HCT116 (cell line): ENCODE measurements around the gene CADPS. TPM values are rescaled to one million over a fixed set of nuclear protein-coding genes. Genes with fewer than 3 reads are reported as not detected.

Source experiments
- ATAC-seq: fragments of 200-7000 bp; cut with Tn5 transposase; 2 replicates; pipeline ENCODE4 v1.9.1; 2020; ENCODE audit warnings: mild to moderate bottlenecking, moderate library complexity
- BruUV-seq: library from RNA; stranded (reverse); fragments of 400-500 nt; replicated peaks from 2 replicates; lab custom pipeline; 2021; lab: Mats Ljungman, UMichigan
- CTCF ChIA-PET: fragments of 300-600 bp; sonication (Branson Sonifier 250); formaldehyde crosslinking; loops from one replicate; lab custom pipeline; 2021; ENCODE audit warnings: antibody characterized with exemption; lab: Charles Lee
- POLR2A ChIA-PET: fragments of 300-600, 350-600 bp; sonication (Branson Sonifier 250); formaldehyde crosslinking; loops from one replicate; lab custom pipeline; 2021; ENCODE audit warnings: antibody characterized with exemption; lab: Charles Lee
- RAD21 ChIA-PET, 2 experiments: fragments of 300-600 bp; sonication (Branson Sonifier 250); formaldehyde crosslinking; loops; one replicate each; lab custom pipeline; 2023; ENCODE audit warnings: low total read pairs in 2 of 2; ENCODE audit not compliant: uncharacterized antibody in 2 of 2, unreplicated experiment in 2 of 2, low non-redundant PET in 1 of 2; lab: Charles Lee
- DNase-seq: peaks from one replicate; pipeline ENCODE4 v3.0.0-alpha.2; 2010; ENCODE audit warnings: low read depth, low spot score
- H2AFZ ChIP-seq: fragments of 200-600 bp; shearing (Covaris generic), sonication (generic); 2 replicates; pipeline ENCODE4 v1.6.1; 2017; ENCODE audit warnings: low read depth, mixed run types, mixed read lengths, antibody characterized with exemption, low read length; ENCODE audit not compliant: poor library complexity, severe bottlenecking
- H3K27ac ChIP-seq: 2 replicates; pipeline ENCODE4 v1.5.1; 2012; ENCODE audit warnings: low read depth, low read length
- H3K27me3 ChIP-seq: fragments of 200-600 bp; sonication (generic); 2 replicates; pipeline ENCODE4 v1.6.1; 2016; ENCODE audit warnings: mixed run types, low read length, mixed read lengths; ENCODE audit not compliant: insufficient read depth
- H3K36me3 ChIP-seq, 2 experiments: fragments of 200-500 bp in 1 of 2; fragments of 200-600 bp in 1 of 2; sonication (Bioruptor generic) in 1 of 2; sonication (generic) in 1 of 2; 2 replicates each; pipeline versions ENCODE4 v1.5.1 to v1.6.1; 2014 to 2016; ENCODE audit warnings: low read length in 2 of 2, inconsistent platforms in 1 of 2, mixed read lengths in 1 of 2, mixed run types in 1 of 2; ENCODE audit not compliant: insufficient read depth in 2 of 2, control insufficient read depth in 1 of 2
- H3K4me1 ChIP-seq, 2 experiments: fragments of 200-600 bp in 1 of 2; sonication (generic) in 1 of 2; 2 replicates each; pipeline versions ENCODE4 v1.5.1 to v1.6.1; 2012 to 2017; ENCODE audit warnings: low read length in 2 of 2, inconsistent platforms in 1 of 2, mild to moderate bottlenecking in 1 of 2, mixed read lengths in 1 of 2, mixed run types in 1 of 2, moderate library complexity in 1 of 2; ENCODE audit not compliant: insufficient read depth in 2 of 2, control insufficient read depth in 1 of 2
- H3K4me2 ChIP-seq: fragments of 200-600 bp; sonication (generic); 2 replicates; pipeline ENCODE4 v1.6.1; 2017; ENCODE audit warnings: mixed run types, low read length, mixed read lengths
- H3K4me3 ChIP-seq, 2 experiments: fragments of 200-600 bp in 1 of 2; sonication (generic) in 1 of 2; replicated peaks in 1 of 2; 2 replicates each; pipeline ENCODE4 v1.5.1; 2011 to 2016; ENCODE audit warnings: low read length in 2 of 2, control low read depth in 1 of 2, low read depth in 1 of 2, mild to moderate bottlenecking in 1 of 2, mixed read lengths in 1 of 2, mixed run types in 1 of 2
- H3K79me2 ChIP-seq: fragments of 200-600 bp; sonication (generic); 2 replicates; pipeline ENCODE4 v1.6.1; 2017; ENCODE audit warnings: mild to moderate bottlenecking, mixed run types, low read length, moderate library complexity, mixed read lengths; ENCODE audit not compliant: insufficient read depth
- H3K9ac ChIP-seq: fragments of 200-600 bp; sonication (generic); 2 replicates; pipeline ENCODE4 v1.6.1; 2016; ENCODE audit warnings: low read length, mixed read lengths
- H3K9me2 ChIP-seq: fragments of 200-600 bp; sonication (generic), shearing (Covaris generic); 2 replicates; pipeline ENCODE4 v1.6.1; 2017; ENCODE audit warnings: mixed run types, mild to moderate bottlenecking, moderate library complexity; ENCODE audit not compliant: insufficient read depth
- H3K9me3 ChIP-seq, 2 experiments: fragments of 200-500 bp in 1 of 2; fragments of 200-600 bp in 1 of 2; sonication (Bioruptor generic) in 1 of 2; sonication (generic) in 1 of 2; 2 replicates each; pipeline ENCODE4 v1.6.1; 2014 to 2017; ENCODE audit warnings: low read length in 2 of 2, mixed read lengths in 2 of 2, inconsistent platforms in 1 of 2, low read depth in 1 of 2, mild to moderate bottlenecking in 1 of 2, mixed run types in 1 of 2, moderate library complexity in 1 of 2; ENCODE audit not compliant: control insufficient read depth in 1 of 2, insufficient read depth in 1 of 2
- H4K20me1 ChIP-seq: fragments of 200-600 bp; sonication (generic), shearing (Covaris generic); 2 replicates; pipeline ENCODE4 v1.6.1; 2017; ENCODE audit warnings: mixed run types, mild to moderate bottlenecking, moderate library complexity; ENCODE audit not compliant: insufficient read depth
- CTCF ChIP-seq, 3 experiments: fragments of 200-600 bp in 1 of 3; sonication (generic) in 1 of 3; IDR thresholded peaks in 2 of 3; conservative IDR thresholded peaks in 1 of 3; 2 replicates each; pipeline ENCODE4 v1.5.1; 2012 to 2017; ENCODE audit warnings: low read depth in 2 of 3, low read length in 2 of 3, antibody characterized with exemption in 1 of 3, borderline replicate concordance in 1 of 3, control low read depth in 1 of 3, mild to moderate bottlenecking in 1 of 3, mixed read lengths in 1 of 3, mixed run types in 1 of 3, moderate library complexity in 1 of 3; ENCODE audit not compliant: insufficient read depth in 1 of 3
- FOSL1 ChIP-seq: IDR thresholded peaks from 2 replicates; pipeline ENCODE4 v1.6.1; 2012; ENCODE audit warnings: low read depth
- JUND ChIP-seq: IDR thresholded peaks from 2 replicates; pipeline ENCODE4 v1.6.1; 2012
- MAX ChIP-seq: IDR thresholded peaks from 2 replicates; pipeline ENCODE4 v1.6.1; 2012
- POLR2A ChIP-seq: IDR thresholded peaks from 2 replicates; pipeline ENCODE4 v1.7.0; 2011; ENCODE audit warnings: borderline replicate concordance; ENCODE audit not compliant: insufficient read depth, insufficient read length; ENCODE audit errors: extremely low read depth
- RAD21 ChIP-seq: IDR thresholded peaks from 2 replicates; pipeline ENCODE4 v1.6.1; 2012; ENCODE audit warnings: low read depth, mild to moderate bottlenecking
- TCF7L2 ChIP-seq: IDR thresholded peaks from 2 replicates; pipeline ENCODE4 v1.7.0; 2011; ENCODE audit warnings: borderline replicate concordance, inconsistent platforms; ENCODE audit not compliant: insufficient read depth, insufficient read length; ENCODE audit errors: extremely low read depth
- YY1 ChIP-seq: IDR thresholded peaks from 2 replicates; pipeline ENCODE4 v1.6.1; 2011; ENCODE audit warnings: low read length, low read depth, moderate library complexity, mild to moderate bottlenecking; ENCODE audit not compliant: insufficient replicate concordance; ENCODE audit errors: extremely low read depth
- ZNF274 ChIP-seq: fragments of 200-500 bp; sonication (Bioruptor generic); IDR thresholded peaks from 2 replicates; pipeline ENCODE4 v1.6.1; 2014; ENCODE audit warnings: mild to moderate bottlenecking, low read depth, low read length, inconsistent platforms
- intact Hi-C: fragments of 100-400 bp; cut with micrococcal nuclease; formaldehyde crosslinking; loops from 2 replicates; pipeline ENCODE4 v1.10.0; 2022
- total RNA-seq: library from RNA; stranded (reverse); gene quantifications from one replicate; pipeline ENCODE4 v1.2.1, GENCODE V29; 2021; ENCODE audit not compliant: unreplicated experiment

Gene CADPS
- total RNA-seq, 1 experiment from 2014 or later: not detected

GRCh38 chr3:62622553-62623174, 252.6 kb downstream of the CADPS start:
- Histone ChIP-seq H3K27ac (no peak overlapping the region), H2AFZ (no peak overlapping the region), H3K4me2 (no peak overlapping the region), H3K4me1 (no peaks in the 10 kb centered on the region), H3K27me3 (peaks cover 39% of the 10 kb centered on the region), H3K9me3 (no peaks in the 10 kb centered on the region), H3K9ac (no peak overlapping the region), H3K79me2 (no peaks in the 10 kb centered on the region), H3K36me3 (no peaks in the 10 kb centered on the region), H3K9me2 (no peaks in the 10 kb centered on the region), H4K20me1 (no peaks in the 10 kb centered on the region), H3K4me3 (no peak overlapping the region)
- ChIA-PET CTCF (no interaction called here), POLR2A (no interaction called here), RAD21 (no interaction called here)
- BruUV-seq: no TSS peak
- TF ChIP-seq FOSL1 (no peak), YY1 (no peak), TCF7L2 (peak; percentile 88), CTCF (IDR thresholded peaks at IDR 0.05 in 2 of 3, conservative IDR thresholded peaks at IDR 0.05 in 1 of 3; ENCODE audit: borderline replicate concordance in 1 of 3, insufficient read depth in 1 of 3, low read depth in 2 of 3, low read length in 2 of 3) (peak; percentile 43 to 65 (median 48); a peak in 5 of 6 replicates), RAD21 (peak; percentile 65)
- intact Hi-C loops: loop anchor here (2.0 to 10.0 kb wide), 5 partner anchors 570 to 1372 kb away; partner anchors contain the start of gene C3orf49
- ATAC-seq (peak; percentile 40; the same call in 1 of the 2 replicates), DNase-seq (peak; percentile 31)

GRCh38 chr3:62621925-62622324, 253.3 kb downstream of the CADPS start:
- H3K9me3 ChIP-seq: no peaks in the 10 kb centered on the region
- TF ChIP-seq MAX (no peak), JUND (no peak), ZNF274 (no peak), TCF7L2 (no peak), CTCF (IDR thresholded peaks at IDR 0.05 in 2 of 3, conservative IDR thresholded peaks at IDR 0.05 in 1 of 3; ENCODE audit: borderline replicate concordance in 1 of 3, insufficient read depth in 1 of 3, low read depth in 2 of 3, low read length in 2 of 3) (no peak), POLR2A (no peak), RAD21 (no peak)
- TF ChIP-seq, all 23 proteins: peak for 0
- no peaks in the 10 kb centered on the region for H4K20me1 ChIP-seq
- H3K27me3 ChIP-seq: peaks cover 36% of the 10 kb centered on the region
- POLR2A ChIA-PET: no interaction called here
- H3K4me1 ChIP-seq: no peaks in the 10 kb centered on the region
- no peak for ATAC-seq
- no peaks in the 10 kb centered on the region for H3K36me3 ChIP-seq
- H3K4me3 ChIP-seq: no peak overlapping the region
- no peak overlapping the region for H2AFZ ChIP-seq
- H3K9ac ChIP-seq: no peak overlapping the region
- no peak overlapping the region for H3K27ac ChIP-seq
- no TSS peak for BruUV-seq
- RAD21 ChIA-PET: no interaction called here
- H3K79me2 ChIP-seq: no peaks in the 10 kb centered on the region
- no peaks in the 10 kb centered on the region for H3K9me2 ChIP-seq
- no peak overlapping the region for H3K4me2 ChIP-seq
- intact Hi-C loops: loop anchor here (2.0 to 10.0 kb wide), 5 partner anchors 571 to 1373 kb away; partner anchors contain the start of gene C3orf49
- CTCF ChIA-PET: interaction anchor here (1.1 kb wide), 1 partner anchor 45 kb away, joined by 3 read pairs; no protein-coding TSS in a partner anchor
- DNase-seq: no peak
